Activated CD8-positive, alpha-beta memory T cell treated with anti-CD3 and anti-CD28 coated beads, Interleukin-2, amount 50 U/mL, for 24 hours (primary cell): ENCODE data around the gene INPP5B.
"Not testable (repeated sequence)": the region's sequence is repeated elsewhere in the genome, so short reads cannot be mapped to it uniquely, and the experiment has no call there.

ENCODE experiments used
- DNase-seq: peaks from one replicate; pipeline ENCODE4 v3.0.0-alpha.2; 2020; ENCODE audit errors: extremely low read depth

INPP5B gene

GRCh38 chr1:37946703-37947360 lies at the start of gene INPP5B:
Gene INPP5B (minus strand): TSS chr1:37947053. CDS start chr1:37946308, 745 bp downstream.
- peak; percentile 52 for DNase-seq

- no peak for DNase-seq
Measured at GRCh38 chr1:37995751-37996345, 49.0 kb upstream of the INPP5B start.

GRCh38 chr1:37994886-37995566 lies 48.2 kb upstream of the INPP5B start:
- DNase-seq = no peak

GRCh38 chr1:37989361-37989930 lies 42.6 kb upstream of the INPP5B start:
- no peak for DNase-seq

- no peak for DNase-seq
Measured at GRCh38 chr1:37987679-37988078, 40.8 kb upstream of the INPP5B start.

GRCh38 chr1:37983546-37983945 lies 36.7 kb upstream of the INPP5B start:
- no peak for DNase-seq

GRCh38 chr1:37978541-37978940 lies 31.7 kb upstream of the INPP5B start:
- DNase-seq = no peak

GRCh38 chr1:37975083-37975482 lies 28.2 kb upstream of the INPP5B start:
- DNase-seq = not testable (repeated sequence)

- DNase-seq = no peak
Measured at GRCh38 chr1:37974567-37974966, 27.7 kb upstream of the INPP5B start.

- not testable (repeated sequence) for DNase-seq
Measured at GRCh38 chr1:37973684-37974083, 26.8 kb upstream of the INPP5B start.

- no peak for DNase-seq
Measured at GRCh38 chr1:37965301-37965700, 18.4 kb upstream of the INPP5B start.

- not testable (repeated sequence) for DNase-seq
Measured at GRCh38 chr1:37964106-37964505, 17.3 kb upstream of the INPP5B start.

GRCh38 chr1:37958690-37959089 lies 11.8 kb upstream of the INPP5B start:
- DNase-seq = no peak

- DNase-seq = no peak
Measured at GRCh38 chr1:37955685-37956084, 8.8 kb upstream of the INPP5B start.

- DNase-seq = no peak
Measured at GRCh38 chr1:37954316-37954971, 7.6 kb upstream of the INPP5B start.

- DNase-seq = no peak
Measured at GRCh38 chr1:37952738-37953137, 5.9 kb upstream of the INPP5B start.

- DNase-seq = no peak
Measured at GRCh38 chr1:37951783-37952624, 5.2 kb upstream of the INPP5B start.

GRCh38 chr1:37951041-37951782 lies 4.4 kb upstream of the INPP5B start:
- DNase-seq = no peak

GRCh38 chr1:37949524-37950152 lies 2.8 kb upstream of the INPP5B start:
- DNase-seq = no peak

- no peak for DNase-seq
Measured at GRCh38 chr1:37948841-37949240, 2.0 kb upstream of the INPP5B start.
